NCI-H2029 (cell line): ENCODE results near the gene UBE2M.

Source experiments
- DNase-seq: peaks from one replicate; lab custom pipeline; 2025; lab: John Stamatoyannopoulos, UW

Gene UBE2M

DNA sequence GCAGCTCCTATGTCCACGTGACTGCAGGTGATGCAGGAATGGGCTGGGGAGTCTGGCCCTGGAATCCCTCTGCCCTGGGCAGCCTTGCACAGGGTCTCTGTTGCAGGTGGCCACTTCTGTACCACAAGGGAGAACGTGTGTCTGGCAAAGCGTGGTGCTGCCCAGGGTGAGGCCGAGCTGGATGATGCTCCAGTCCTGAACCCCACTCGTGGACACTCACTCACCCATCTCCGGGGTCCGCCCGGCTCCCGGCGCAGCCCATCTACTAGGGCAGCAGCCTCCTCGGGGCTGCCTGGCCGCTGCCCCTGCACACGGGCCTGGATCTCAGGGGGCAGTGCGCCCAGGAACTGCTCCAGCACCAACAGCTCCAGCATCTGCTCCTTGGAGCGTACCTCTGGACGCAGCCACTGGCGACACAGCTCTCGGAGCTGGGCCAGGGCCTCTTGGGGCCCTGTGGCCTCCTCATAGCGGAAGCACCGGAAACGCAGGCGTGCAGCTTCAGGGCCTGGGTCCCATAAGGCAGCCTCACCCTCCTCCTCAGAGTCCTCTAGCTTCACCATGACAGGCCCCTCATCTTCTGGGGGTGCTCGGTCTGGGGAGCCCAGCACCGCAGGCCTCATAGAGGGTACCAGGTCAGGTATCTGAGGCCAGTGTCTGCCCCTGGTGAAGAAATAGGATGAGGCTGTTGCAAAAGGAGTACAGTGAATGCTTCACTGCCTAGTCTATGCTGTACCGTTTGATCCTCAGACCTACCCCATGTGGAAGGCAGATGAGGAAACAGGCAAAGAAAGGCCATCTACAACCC lies 12.6 kb upstream of the UBE2M start:
- no peak for DNase-seq

DNA sequence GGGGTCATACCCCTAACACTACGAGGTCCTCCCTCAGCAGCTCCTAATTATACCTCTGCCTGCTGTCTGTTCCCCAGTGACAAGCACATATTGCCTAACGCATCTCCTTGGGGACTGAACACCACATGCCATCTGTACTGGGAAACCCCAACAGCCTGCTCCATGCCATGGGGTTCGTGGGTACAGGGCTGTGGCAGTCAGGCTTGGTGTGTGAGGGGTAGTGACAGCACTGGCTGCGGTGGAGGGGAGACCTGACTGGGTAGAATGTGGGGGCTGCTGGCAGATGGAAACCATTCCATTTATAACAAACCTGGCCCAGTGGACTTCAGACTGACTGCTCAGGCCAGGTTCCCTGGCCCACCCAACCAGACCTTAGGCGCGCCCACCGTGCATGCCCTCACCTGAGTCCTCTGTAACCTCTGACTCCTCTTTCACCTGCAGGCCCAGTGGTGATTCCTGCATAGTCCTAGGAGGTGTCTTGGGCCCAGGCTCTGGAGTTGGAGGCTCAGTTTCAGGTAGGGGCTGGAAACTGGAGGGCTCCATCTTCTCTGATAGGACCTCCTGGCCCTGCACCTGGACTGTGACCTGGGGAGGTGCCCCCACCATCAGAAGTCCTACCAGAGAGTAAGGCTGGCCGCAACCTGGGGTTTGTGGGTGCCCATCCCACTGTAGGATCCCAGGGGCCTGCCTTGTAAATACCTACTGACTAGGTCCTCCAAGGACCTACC lies 11.7 kb upstream of the UBE2M start:
- no peak for DNase-seq

DNA sequence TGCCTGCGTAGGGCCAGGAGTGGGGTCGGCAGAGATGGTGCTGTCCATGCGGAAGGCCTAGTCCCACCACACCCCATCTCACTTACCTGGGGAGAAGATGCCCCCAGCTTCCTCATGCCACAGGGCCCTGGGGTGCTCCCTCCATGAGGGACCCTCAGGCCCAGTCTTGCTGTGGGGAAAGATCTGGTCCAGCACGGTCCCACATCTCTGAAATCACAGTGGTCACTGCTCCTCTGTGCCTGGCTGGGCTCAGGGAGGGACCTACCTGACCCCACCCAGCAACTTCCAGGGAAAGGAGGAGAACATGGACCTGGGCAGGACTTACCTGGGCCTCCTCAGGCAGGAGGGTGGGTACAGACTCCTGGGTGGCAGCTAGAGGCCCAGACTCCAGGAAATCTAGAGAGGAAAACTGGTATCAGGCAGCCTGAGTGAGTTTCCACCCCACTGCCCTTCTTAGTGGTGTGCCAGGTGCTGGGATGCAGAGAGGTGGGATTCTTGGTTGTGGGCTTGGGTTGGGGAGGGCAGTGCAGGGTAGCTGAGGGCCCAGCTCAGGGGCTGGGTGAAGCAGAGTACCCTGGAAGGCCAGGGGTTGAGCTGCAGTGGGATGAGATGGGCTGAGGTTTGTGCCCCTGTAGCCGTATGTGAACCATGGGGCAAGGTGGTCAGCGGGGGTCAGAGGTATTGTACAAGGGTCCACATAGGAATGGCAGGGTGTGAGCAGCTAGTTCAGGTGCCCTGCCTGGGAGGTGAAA lies 11.0 kb upstream of the UBE2M start:
- DNase-seq = no peak

DNA sequence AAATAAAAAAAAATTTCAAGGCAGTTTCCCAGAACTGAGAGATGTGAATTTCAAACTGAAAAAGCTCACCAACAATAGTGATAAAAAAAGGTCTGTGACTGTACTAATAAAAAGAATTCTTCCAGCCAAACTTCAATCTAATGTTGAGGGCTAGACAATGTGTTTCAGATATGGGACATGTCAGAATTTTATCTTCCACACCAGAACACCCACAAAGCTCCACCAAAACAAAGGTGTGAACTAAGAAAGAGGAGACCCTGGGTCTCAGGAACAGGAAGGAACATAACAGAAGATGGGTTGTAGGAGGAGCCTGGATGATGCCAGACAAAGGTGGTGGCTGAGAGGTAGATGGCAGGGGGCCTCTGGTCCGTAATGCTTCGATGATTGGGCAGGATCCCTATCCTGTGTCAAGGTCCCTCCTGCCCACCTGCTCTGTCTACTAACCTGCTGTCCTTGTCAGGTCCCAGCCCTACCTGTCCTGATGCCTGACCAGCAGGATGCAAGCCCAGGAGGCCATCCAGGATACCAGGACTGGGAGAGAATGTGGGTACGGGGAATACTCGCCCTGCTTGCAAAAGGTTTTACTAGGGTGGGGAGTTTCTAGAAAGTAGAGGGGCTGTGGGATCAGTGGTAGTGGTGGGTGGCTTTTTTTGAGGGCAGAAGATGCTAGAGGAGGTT lies 10.2 kb upstream of the UBE2M start:
- no peak for DNase-seq

DNA sequence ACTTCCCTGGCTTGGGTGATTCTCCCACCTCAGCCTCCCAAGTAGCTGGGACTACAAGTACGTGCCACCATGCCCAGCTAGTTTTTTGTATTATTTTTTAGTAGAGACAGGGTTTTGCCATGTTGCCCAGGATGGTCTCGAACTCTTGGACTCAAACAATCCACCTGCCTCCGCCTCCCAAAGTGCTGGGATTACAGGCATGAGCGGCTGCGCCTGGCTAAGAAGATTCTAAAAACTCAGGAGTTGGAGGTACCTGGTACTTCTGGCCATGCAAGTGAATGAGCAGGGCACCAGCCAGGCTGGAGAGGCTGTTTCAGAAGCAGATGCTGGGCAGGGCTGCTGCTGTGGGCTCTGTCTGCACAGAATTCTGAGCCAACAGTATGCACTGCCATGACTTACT lies 8.6 kb upstream of the UBE2M start:
- DNase-seq = no peak

DNA sequence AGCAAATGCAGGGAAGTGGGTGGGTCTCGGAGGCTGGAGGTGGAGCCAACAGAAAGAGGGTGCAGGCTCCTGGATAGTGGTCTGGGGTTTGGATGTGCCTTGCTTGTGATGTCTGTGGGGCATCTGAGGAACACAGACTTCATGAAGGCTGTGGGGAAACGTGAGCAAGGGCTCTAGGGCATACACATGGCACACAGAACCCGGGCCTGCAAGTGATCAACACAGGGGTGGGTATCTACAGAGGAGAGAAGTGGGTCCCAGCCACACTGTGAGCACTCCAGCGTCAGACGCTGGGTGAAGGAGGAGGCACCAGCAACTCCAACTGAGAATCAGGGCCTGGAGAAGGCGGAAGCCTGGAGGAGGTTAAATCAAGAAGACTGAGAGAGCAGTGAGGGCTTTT lies 5.4 kb upstream of the UBE2M start:
- DNase-seq = no peak

DNA sequence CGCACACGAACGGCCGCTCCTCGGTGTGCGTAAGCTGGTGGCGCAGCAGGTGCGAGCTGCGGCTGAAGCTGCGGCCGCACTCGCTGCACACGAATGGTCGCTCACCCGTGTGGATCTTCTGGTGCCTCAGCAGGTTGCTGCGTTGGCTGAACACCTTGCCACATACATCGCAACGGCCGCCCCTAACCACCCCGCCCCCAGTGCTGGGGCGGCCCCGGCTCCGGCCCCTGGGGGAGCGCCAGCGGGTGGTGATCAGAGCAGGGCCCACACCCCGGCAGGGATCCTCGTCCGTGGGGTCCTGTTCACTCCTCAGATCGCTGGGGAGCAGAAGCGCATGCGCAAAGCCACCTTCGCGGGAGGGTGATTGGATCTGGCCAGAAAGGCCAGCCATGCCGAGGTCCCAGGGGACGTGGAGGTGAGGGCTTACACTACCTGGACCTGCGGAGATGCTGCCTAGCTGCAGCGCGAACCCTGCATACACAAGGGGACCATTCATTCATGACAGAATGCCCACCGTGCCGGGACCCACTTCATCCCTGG lies 4.7 kb upstream of the UBE2M start:
- no peak for DNase-seq

DNA sequence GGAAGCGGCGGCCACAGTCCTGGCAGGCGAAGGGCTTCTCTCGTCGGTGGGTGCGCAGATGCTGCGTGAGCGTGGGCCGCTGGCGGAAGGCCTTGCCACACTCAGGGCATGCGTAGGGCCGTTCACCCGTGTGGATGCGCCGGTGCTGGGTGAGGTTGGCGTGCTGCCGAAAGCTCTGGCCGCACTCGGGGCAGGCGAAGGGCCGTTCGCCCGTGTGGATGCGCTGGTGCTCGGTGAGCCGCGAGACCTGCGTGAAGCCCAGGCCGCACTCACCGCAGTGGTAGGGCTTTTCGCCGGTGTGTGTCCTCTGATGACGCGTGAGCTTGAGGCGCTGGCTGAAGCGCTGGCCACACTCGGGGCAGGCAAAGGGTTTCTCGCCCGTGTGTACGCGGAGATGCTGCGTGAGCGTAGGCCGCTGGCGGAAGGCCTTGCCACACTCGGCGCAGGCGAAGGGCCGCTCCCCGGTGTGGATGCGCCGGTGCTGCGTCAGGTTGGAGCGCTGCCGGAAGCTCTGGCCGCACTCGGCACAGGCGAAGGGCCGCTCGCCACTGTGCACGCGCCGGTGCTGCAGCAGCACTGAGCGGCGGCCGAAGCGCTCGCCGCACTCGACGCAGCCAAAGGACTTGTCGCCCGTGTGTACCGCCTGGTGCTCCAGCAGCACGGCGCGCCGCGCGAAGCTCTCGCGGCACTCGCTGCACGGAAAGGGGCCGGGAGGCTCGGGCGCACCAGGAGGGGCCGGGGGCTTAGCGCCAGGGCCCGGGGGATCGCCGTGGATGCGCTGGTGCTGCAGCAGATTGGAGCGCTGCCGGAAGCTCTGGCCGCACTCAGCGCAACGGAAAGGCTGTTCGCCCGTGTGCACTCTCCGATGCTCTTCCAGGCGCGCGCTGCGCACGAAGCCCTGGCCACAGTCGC lies 4.0 kb upstream of the UBE2M start:
- DNase-seq = no peak

DNA sequence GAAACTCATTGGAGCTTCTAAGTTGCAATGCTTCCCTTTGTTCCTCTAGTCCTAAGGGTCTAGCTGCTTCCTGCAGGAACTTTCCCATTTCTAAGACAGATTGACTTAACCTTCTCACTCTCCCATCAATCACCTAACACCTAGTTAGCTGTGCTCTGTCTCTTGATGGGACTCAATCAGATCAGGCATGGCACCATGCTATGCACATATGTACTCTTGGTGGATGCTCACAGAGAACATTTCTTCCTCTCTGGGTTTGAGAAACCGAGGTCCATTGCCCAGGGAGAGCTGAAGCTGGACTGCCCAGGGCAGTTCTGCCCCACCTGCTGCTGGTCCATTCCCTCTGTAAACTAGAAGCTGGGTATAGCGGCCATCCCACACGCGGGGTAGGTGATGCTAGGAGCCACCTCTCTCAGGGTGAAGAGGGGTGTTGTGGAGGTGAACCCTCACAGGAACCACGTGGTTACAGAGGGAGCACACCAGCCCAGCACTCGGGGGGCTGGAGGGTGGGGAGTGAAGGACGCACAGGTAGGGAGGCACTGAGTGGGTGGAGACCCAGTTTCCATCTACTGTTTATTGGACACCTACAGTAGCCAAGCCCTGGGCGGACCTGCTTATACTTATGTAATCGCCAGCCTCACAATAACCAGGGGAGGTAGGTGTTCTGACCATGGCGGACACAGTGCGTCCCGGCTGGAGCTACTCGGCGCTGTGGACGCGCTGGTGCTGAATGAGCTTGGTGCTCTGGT lies 3.1 kb upstream of the UBE2M start:
- no peak for DNase-seq

DNA sequence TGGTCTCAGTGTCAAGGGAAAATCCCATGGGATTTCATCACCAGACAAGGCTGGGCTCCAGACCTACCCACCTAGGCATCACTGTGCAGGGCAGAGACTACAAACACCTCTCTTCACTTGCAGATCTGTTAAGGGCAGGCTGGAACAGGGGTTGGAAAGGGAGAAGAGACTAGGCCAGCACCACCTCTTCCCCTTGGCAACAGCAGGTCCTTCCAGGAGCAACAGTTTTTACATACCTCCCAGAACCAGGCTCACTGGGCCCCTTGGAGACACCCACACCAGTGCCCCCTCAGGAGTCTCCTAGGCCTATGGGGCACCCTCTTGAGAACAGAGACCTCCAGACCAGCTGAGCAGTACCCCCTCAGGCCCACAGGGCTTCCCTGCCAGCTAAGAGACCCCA lies 2.5 kb upstream of the UBE2M start:
- DNase-seq = no peak

DNA sequence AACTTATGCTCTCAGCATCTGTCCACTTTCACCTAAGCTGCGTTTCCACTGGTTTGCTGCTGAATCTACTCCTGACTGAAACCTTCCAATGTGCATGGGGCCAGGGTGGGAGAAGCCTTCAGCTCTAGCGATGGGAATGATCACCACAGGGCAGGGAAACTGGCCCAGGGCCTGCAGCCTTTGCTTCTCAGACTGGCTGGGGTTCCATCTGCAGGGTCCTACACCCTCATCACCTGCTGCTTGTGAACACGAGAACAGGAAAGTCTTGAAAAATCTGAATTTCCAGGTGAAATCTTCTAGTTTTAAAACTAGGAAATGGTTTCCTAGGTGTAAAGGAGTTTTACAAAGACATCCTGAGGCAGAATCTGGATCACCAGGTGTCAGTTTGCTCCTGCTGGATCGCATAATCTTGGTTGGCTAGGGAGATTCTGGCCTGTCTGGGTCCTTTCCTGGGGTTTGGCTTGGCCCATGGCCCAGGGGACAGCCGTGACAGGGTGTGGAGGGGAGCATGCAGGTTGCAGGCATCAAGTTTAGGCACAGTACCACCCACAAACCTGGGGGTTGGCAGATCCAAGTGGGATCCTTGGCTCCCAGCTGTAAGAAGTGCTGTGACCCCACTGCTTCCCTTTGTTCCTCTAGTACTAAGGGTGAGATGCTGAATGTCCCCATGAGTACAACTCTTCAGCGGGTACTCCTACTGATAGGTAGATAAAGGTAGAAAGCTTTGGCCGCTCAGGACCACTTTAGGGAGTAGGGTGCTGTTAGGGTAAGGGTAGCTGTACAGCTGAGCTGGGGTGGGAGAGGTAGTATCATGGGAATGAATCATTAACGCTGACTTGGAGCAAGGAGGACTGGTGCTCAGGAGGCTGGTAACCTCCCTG lies 1.8 kb upstream of the UBE2M start:
- no peak for DNase-seq

DNA sequence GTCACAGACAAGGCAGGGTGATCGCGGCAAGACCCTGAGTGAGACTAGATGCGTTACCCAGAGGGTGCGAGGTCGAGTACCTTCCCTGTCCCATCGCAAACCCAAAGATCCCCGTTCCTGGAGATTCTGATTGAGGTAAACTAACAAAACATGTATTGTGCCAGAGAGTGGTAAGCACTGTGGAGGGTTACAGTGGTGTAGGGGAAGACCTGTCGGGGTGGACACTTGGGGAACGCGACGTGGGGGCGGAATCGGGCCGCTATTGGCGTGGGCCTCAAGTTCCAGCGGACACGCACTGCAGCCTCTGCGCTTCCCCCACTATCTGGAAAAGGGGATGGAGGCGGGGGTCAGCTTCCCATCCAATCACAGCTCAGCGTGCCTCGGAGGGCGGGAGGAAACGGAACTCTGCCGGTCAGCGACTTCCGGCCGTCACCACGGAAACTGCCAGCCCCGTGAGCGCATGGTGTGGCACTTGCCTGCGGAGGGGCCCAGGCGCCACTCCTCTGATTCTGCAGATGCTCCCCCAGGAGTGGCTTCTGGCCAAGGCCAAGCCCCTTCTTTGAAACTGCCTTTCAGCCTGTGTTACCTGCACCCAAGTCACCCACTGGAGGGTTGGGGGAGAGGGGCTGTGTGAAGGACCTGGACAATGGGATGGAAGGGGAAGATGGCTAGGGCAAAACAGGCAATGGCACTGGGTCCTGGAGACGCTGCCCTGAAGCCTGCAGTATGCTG lies 1.0 kb upstream of the UBE2M start:
- DNase-seq = no peak

DNA sequence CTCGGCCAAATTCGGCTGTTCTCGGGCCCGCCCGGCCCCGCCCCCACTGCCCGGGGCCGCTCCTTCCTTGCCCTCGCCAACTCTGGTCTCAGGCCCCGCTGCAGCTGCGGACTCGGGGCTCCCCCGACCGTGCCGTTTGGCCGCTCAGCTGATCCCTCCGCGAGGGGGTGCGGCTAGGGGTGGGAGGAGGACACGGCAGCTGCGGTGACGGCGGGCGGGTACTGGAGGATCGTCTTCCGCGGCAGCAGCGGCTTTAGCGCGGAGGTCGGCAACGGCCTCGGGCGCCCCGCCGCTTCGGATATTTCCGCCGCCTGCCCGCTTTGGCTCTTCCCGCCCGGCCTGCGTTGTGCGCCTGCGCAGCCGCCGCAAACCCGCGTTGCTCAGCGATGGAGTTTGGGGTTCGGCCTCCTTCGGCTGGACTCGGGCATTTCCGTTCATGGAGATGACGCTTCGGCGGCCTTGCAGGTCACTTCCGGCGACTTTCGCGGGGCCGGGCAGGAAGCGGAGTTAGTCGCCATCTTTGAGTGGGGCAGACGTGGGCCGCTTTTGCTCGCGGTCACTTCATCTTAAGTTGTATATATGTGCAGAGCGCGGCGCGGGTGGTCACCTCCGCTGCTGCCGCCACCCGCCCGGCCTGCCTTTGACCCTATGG lies 338 bp upstream of the UBE2M start:
- no peak for DNase-seq

DNA sequence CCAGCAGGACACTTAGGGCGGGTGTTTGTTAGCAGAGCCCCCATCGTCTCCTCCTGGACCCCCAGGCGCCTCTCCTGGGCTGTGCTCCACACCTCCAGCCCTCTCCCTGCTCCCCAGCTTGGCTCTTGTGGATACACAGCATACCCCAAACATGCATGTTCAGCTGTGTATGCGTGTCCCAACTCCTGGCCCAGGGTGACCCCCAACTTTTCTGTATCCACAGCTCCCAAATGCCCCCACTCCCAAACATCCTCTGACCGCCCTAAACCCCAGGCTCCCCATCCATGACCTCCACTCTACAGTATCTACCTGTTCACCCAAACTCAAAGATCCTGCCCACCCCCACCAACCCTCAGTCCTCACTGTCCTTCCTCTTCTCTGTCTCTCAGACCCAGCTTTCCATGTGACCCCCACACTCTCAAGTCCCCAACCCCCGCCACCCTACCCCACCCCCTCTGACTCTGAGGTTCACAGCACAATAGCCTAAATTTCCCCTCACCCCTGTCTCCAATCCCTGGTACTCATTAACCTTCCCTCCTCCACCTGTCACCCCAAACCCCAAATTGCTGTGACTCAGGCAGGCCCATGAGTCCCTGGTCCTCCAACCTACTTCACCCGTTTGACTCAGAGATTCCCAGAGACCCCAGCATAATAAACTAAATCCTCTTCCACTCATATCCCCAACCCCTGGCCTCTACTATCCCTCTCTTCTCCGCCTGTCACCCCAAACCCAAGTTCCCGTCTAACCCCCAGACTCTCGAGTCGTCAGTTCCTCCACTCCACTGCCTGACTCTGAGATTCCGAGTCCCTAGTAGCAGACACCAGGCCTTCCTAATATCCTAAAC lies 968 bp downstream of the UBE2M start:
- DNase-seq = no peak

DNA sequence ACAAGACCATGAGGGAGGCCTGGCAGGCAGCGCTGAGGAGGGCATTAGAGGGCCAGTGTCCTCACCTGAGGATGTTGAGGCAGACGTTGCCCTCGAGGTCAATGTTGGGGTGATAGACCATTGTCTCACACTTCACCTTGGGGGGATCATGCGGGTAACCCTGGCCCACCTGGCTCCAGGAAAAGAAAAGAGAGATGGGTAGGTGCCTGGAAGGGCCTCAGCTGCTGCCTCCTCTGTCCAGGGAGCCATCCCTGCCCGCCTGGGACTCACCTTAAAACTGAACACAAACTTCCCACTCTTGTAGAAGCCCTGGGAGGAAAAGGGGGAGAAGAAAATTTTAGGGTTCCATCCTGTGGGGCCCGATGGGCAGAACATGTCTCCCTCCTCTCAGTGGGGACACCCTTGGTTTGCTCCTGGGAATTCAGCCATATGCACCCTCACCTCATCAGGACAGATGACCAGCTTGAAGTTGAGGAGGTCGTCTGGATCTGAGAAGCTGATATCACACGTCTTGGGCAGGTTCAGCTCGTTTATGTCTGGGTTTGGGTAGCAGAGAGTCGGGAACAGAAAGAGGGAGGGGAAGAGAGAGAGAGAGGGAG lies 1.7 kb downstream of the UBE2M start:
- no peak for DNase-seq

DNA sequence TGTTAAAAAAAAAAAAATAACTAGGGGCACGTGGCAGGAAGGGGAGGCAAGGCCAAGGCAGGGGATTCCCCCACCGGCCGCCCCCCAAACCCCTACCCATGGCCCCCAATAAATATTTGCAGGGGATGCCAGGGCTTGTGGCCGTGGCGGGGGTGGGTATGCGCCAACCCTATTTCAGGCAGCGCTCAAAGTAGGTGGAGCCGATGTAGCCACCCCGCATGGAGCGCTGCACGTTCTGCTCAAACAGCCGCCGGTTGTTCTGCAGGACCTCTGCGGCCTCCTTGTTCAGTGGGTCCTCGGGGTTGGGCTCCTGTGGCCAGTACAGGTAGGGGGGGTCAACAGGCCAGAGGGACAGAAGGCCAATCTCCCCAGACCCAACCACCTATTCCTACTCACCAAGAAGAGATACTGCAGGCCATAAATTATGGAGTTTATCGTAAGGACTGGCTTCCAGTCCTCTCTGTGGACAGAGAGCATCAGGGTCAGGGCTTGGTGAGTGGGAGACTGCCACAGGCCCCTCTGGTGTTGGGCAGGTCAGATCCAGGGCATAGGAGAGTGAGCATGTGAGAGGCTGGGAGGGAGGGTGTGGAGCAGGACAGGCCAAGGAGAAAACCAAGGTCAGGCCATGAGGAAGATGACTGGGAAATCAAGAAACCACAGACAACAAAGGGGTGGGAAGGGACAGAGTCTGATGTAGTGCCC lies 2.3 kb downstream of the UBE2M start:
- DNase-seq = no peak
